B cell (primary cell): ENCODE data around the gene FHIT. TPM values are rescaled to one million over a fixed set of nuclear protein-coding genes. Genes with fewer than 3 reads are reported as not detected.

Source experiments
- ATAC-seq: fragments of 200-7000 bp; cut with Tn5 transposase; one replicate; pipeline ENCODE4 v1.10.0; 2021; ENCODE audit warnings: low read depth, mild to moderate bottlenecking, moderate number of reproducible peaks, moderate library complexity
- CTCF ChIA-PET: fragments of 350-600 bp; sonication (Branson Sonifier 250); formaldehyde crosslinking; loops from one replicate; lab custom pipeline; 2021; ENCODE audit warnings: antibody characterized with exemption, inconsistent platforms; lab: Charles Lee
- POLR2A ChIA-PET: fragments of 350-600 bp; sonication (Branson Sonifier 250); formaldehyde crosslinking; loops from one replicate; lab custom pipeline; 2021; ENCODE audit warnings: antibody characterized with exemption; lab: Charles Lee
- DNase-seq: peaks from one replicate; pipeline ENCODE4 v3.0.0; 2013
- H2AFZ ChIP-seq: 2 replicates; pipeline ENCODE4 v1.6.1; 2012; ENCODE audit warnings: mild to moderate bottlenecking, low read depth, low read length; ENCODE audit not compliant: insufficient read depth, poor library complexity, severe bottlenecking
- H3K27ac ChIP-seq, 2 donors: 1 replicate in 1 of 2; 2 replicates in 1 of 2; pipeline ENCODE4 v1.5.1; 2012 to 2013; ENCODE audit warnings: low read length in 2 of 2, mild to moderate bottlenecking in 2 of 2, moderate library complexity in 1 of 2
- H3K27me3 ChIP-seq, 4 experiments: fragments of 200-600 bp in 1 of 4; sonication (generic) in 1 of 4; replicated peaks in 1 of 4; 1 replicate in 2 of 4; 2 replicates in 2 of 4; pipeline versions ENCODE4 v1.6.1 to v1.7.0; 2013 to 2016; ENCODE audit warnings: low read length in 3 of 4, mild to moderate bottlenecking in 2 of 4, mixed read lengths in 1 of 4, moderate library complexity in 1 of 4; ENCODE audit not compliant: insufficient read depth in 4 of 4, control insufficient read depth in 3 of 4; ENCODE audit errors: control extremely low read depth in 1 of 4
- H3K36me3 ChIP-seq, 2 experiments: replicated peaks in 1 of 2; 1 replicate in 1 of 2; 2 replicates in 1 of 2; pipeline versions ENCODE4 v1.6.1 to v1.7.1; 2013; ENCODE audit warnings: low read length in 1 of 2; ENCODE audit not compliant: insufficient read depth in 2 of 2, control insufficient read depth in 1 of 2; ENCODE audit errors: control extremely low read depth in 1 of 2, extremely low read depth in 1 of 2
- H3K4me1 ChIP-seq, 2 donors: fragments of 200-600 bp in 1 of 2; sonication (generic) in 1 of 2; 1 replicate in 1 of 2; 2 replicates in 1 of 2; pipeline versions ENCODE4 v1.5.1 to v1.6.1; 2013 to 2017; ENCODE audit warnings: low read length in 2 of 2; ENCODE audit not compliant: control insufficient read depth in 2 of 2, insufficient read depth in 2 of 2
- H3K4me2 ChIP-seq: replicated peaks from 2 replicates; pipeline ENCODE3; 2012; ENCODE audit warnings: mild to moderate bottlenecking, low read depth, low read length; ENCODE audit not compliant: poor library complexity, severe bottlenecking
- H3K4me3 ChIP-seq, 5 experiments: fragments of 200-600 bp in 1 of 5; sonication (generic) in 1 of 5; 1 replicate in 3 of 5; 2 replicates in 2 of 5; pipeline versions ENCODE4 v1.5.1 to v1.7.0; 2011 to 2016; ENCODE audit warnings: low read length in 4 of 5, mild to moderate bottlenecking in 4 of 5, low read depth in 2 of 5, control low read depth in 1 of 5, moderate library complexity in 1 of 5; ENCODE audit not compliant: insufficient read depth in 1 of 5; ENCODE audit errors: control extremely low read depth in 1 of 5, extremely low read depth in 1 of 5
- H3K79me2 ChIP-seq: fragments of 200-600 bp; sonication (generic); one replicate; pipeline ENCODE4 v1.6.0; 2016; ENCODE audit warnings: low read length; ENCODE audit not compliant: control insufficient read depth, insufficient read depth
- H3K9ac ChIP-seq: fragments of 200-600 bp; sonication (generic); 2 replicates; pipeline ENCODE4 v1.6.1; 2017; ENCODE audit warnings: mild to moderate bottlenecking, low read length, moderate library complexity
- H3K9me3 ChIP-seq, 3 donors: one replicate each; pipeline versions ENCODE4 v1.6.1 to v1.7.1; 2013; ENCODE audit warnings: low read length in 2 of 3; ENCODE audit not compliant: control insufficient read depth in 2 of 3, insufficient read depth in 1 of 3; ENCODE audit errors: control extremely low read depth in 1 of 3
- H4K20me1 ChIP-seq: 2 replicates; pipeline ENCODE4 v1.6.0; 2012; ENCODE audit warnings: mild to moderate bottlenecking, low read length; ENCODE audit not compliant: insufficient read depth, control insufficient read depth, poor library complexity, severe bottlenecking
- H3K27ac Mint-ChIP-seq: one replicate; pipeline ENCODE4 v1.8.0; 2021; ENCODE audit warnings: mixed read lengths
- H3K27me3 Mint-ChIP-seq: one replicate; pipeline ENCODE4 v1.8.0; 2021; ENCODE audit warnings: mixed read lengths
- H3K4me1 Mint-ChIP-seq: one replicate; pipeline ENCODE4 v1.8.0; 2021; ENCODE audit warnings: mixed read lengths
- H3K4me3 Mint-ChIP-seq: one replicate; pipeline ENCODE4 v1.8.0; 2021; ENCODE audit warnings: mixed read lengths
- H3K9me3 Mint-ChIP-seq: one replicate; pipeline ENCODE4 v1.8.0; 2022; ENCODE audit warnings: mixed read lengths; ENCODE audit not compliant: insufficient read depth
- EZH2 ChIP-seq: IDR thresholded peaks from 2 replicates; pipeline ENCODE4 v1.6.1; 2012; ENCODE audit warnings: borderline replicate concordance, low read depth, mild to moderate bottlenecking, moderate library complexity, low read length; ENCODE audit not compliant: insufficient read depth, poor library complexity, severe bottlenecking
- WGBS: methylation state at CpG from one replicate; pipeline ENCODE4 v1.1.5; 2013; ENCODE audit warnings: missing lambda C conversion rate; ENCODE audit not compliant: insufficient coverage; 5-methylcytosine and 5-hydroxymethylcytosine counted together
- intact Hi-C: fragments of 100-400 bp; cut with micrococcal nuclease; formaldehyde crosslinking; loops from one replicate; pipeline ENCODE4 v1.10.0; 2022
- polyA plus RNA-seq: library from polyadenylated mRNA; depleted of rRNA; stranded (reverse); fragments of >200 nt; gene quantifications from 2 replicates; pipeline ENCODE4 v1.2.3, GENCODE V29; 2012
- total RNA-seq, 2 donors: library from RNA; stranded (reverse); fragments of 120-200 nt in 1 of 2; gene quantifications; 1 replicate in 1 of 2; 2 replicates in 1 of 2; pipeline versions ENCODE4 v1.2.3 to v1.2.4, GENCODE V29; 2013 to 2022
- TF ChIP-seq, protein P1 (sequence below): fragments of 200-600 bp; IDR thresholded peaks from one replicate; pipeline ENCODE4 v1.8.0; 2022; ENCODE audit warnings: antibody characterized with exemption, mild to moderate bottlenecking

The FHIT gene
- total and polyA plus RNA-seq, 2 donors (not counting 1 experiment from before 2014, with no cell fraction given): 1.7 to 7.8 TPM

DNA sequence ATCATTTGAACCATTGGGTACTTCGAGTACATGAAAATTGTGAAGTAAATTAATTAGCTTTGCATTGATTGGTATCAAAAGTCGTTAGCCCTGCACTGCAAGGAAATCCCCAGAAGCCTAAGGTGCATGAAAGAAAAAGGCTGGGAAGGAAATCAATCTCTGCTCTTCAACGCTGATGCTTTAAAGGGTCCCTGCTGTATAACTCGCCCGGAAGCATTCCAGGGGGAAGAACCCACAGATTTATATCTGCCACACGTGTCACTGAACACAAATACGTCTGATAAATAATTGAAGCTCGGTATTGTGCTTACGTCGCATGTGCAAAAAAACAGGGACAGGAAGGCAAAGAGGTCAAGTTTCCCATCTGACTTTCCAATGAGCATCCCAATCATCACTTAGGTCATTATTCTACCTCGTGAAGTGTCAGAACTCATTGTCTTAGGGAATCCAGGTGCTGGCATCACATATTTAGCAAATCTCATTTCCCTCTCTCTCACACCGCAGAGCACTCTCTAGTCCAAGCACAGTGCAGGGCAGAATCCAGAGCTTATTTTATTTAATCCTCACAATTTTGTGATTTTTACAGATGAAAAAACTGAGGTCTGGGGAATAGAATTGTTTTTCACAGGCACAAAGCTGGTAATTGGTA is 1397.1 kb downstream of the FHIT start:
- intact Hi-C loops: no loop called here
- Mint-ChIP-seq H3K4me1 (peaks cover 2% of the 10 kb centered on the region), H3K9me3 (no peaks in the 10 kb centered on the region), H3K4me3 (no peak overlapping the region), H3K27ac (no peak overlapping the region), H3K27me3 (no peaks in the 10 kb centered on the region)
- ATAC-seq: no peak
- Histone ChIP-seq H3K36me3 (no peaks in the 10 kb centered on the region), H3K4me1 (no peaks in the 10 kb centered on the region), H3K4me3 (no peak overlapping the region), H4K20me1 (no peaks in the 10 kb centered on the region), H3K27me3 (no peaks in the 10 kb centered on the region), H3K9me3 (no peaks in the 10 kb centered on the region), H3K4me2 (no peak overlapping the region), H3K27ac (no peak overlapping the region), H3K9ac (no peak overlapping the region), H3K79me2 (no peaks in the 10 kb centered on the region), H2AFZ (no peak overlapping the region)
- TF ChIP-seq EZH2: no peak
- TF ChIP-seq, protein P1, sequence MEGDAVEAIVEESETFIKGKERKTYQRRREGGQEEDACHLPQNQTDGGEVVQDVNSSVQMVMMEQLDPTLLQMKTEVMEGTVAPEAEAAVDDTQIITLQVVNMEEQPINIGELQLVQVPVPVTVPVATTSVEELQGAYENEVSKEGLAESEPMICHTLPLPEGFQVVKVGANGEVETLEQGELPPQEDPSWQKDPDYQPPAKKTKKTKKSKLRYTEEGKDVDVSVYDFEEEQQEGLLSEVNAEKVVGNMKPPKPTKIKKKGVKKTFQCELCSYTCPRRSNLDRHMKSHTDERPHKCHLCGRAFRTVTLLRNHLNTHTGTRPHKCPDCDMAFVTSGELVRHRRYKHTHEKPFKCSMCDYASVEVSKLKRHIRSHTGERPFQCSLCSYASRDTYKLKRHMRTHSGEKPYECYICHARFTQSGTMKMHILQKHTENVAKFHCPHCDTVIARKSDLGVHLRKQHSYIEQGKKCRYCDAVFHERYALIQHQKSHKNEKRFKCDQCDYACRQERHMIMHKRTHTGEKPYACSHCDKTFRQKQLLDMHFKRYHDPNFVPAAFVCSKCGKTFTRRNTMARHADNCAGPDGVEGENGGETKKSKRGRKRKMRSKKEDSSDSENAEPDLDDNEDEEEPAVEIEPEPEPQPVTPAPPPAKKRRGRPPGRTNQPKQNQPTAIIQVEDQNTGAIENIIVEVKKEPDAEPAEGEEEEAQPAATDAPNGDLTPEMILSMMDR: no peak
- 94% methylated on average over 9 of the region's 12 CpGs for WGBS
- ChIA-PET CTCF (interaction anchor here (0.9 to 6.7 kb wide), 6 partner anchors 15 to 646 kb away, joined by 3 to 73 read pairs (median 3); no protein-coding TSS in a partner anchor), POLR2A (no interaction called here)
- DNase-seq: no peak

DNA sequence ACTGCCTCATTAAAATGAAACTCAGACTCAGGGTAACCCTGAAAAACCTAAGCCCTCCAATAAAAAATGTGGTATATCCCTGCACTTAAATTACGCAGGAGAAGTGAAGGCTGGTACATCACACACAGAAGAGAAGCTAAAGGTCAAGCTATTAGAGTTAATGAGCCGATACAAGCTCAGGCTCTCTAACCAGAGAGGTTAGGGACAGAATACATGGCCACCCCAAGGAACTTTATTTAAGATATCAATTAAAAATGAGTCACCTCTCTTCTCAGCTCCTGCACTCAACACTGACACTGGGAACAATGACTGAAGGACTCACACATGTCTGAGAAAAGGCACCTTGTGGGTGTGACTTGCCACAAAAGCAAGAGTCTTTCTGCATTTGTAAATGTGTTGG is 1400.8 kb downstream of the FHIT start:
- Mint-ChIP-seq H3K4me1 (peaks cover 2% of the 10 kb centered on the region), H3K27ac (no peak overlapping the region), H3K9me3 (peaks cover 9% of the 10 kb centered on the region), H3K27me3 (no peaks in the 10 kb centered on the region), H3K4me3 (no peak overlapping the region)
- Histone ChIP-seq H2AFZ (no peak overlapping the region), H3K9me3 (peaks cover 0 to 3% (median 0%) of the 10 kb centered on the region in 3 donors), H3K9ac (no peak overlapping the region), H4K20me1 (no peaks in the 10 kb centered on the region), H3K79me2 (no peaks in the 10 kb centered on the region), H3K4me2 (no peak overlapping the region), H3K4me3 (no peak overlapping the region), H3K27ac (no peak overlapping the region), H3K27me3 (no peaks in the 10 kb centered on the region), H3K36me3 (no peaks in the 10 kb centered on the region), H3K4me1 (no peaks in the 10 kb centered on the region)
- ChIA-PET CTCF (interaction anchor here (1.7 kb wide), 1 partner anchor 275 kb away, joined by 5 read pairs; no protein-coding TSS in a partner anchor), POLR2A (no interaction called here)
- ATAC-seq: no peak
- DNase-seq: no peak
- WGBS: 100% methylated on average over 1 of the region's 2 CpGs
- intact Hi-C loops: no loop called here
- no peak for TF ChIP-seq EZH2
- TF ChIP-seq, protein P1: no peak
